Ramos (cell line): ENCODE measurements around the gene INO80.
"Not testable (repeated sequence)": the region's sequence is repeated elsewhere in the genome, so short reads cannot be mapped to it uniquely, and the experiment has no call there.

Experiments used
- in situ Hi-C: fragments of 300-500 bp; cut with MboI; formaldehyde crosslinking; loops from one replicate; pipeline ENCODE4 v1.14.3; 2022; ENCODE audit warnings: low sequenced_read_pairs; ENCODE audit not compliant: unreplicated experiment

The INO80 gene

GRCh38 chr15:41124058-41124457 lies 8.0 kb upstream of the INO80 start:
- in situ Hi-C loops = no loop called here

- in situ Hi-C loops = no loop called here
Observed at GRCh38 chr15:41122849-41123248, 6.8 kb upstream of the INO80 start.

- in situ Hi-C loops = no loop called here
Observed at GRCh38 chr15:41121951-41122350, 5.9 kb upstream of the INO80 start.

GRCh38 chr15:41116962-41117252 lies 827 bp upstream of the INO80 start:
- in situ Hi-C loops = no loop called here

GRCh38 chr15:41115652-41116115 lies 396 bp downstream of the INO80 start:
- in situ Hi-C loops = no loop called here

- in situ Hi-C loops = no loop called here
Observed at GRCh38 chr15:41115161-41115651, 874 bp downstream of the INO80 start.

- in situ Hi-C loops = no loop called here
Observed at GRCh38 chr15:41106947-41107346, 9.1 kb downstream of the INO80 start.

GRCh38 chr15:41105348-41106334 lies 10.4 kb downstream of the INO80 start:
- in situ Hi-C loops = no loop called here

GRCh38 chr15:41104234-41104633 lies 11.8 kb downstream of the INO80 start:
- in situ Hi-C loops = no loop called here

- in situ Hi-C loops = no loop called here
Observed at GRCh38 chr15:41102854-41103253, 13.2 kb downstream of the INO80 start.

- in situ Hi-C loops = no loop called here
Observed at GRCh38 chr15:41096178-41096577, 19.9 kb downstream of the INO80 start.

GRCh38 chr15:41085029-41085428 lies 31.1 kb downstream of the INO80 start:
- in situ Hi-C loops = no loop called here

GRCh38 chr15:41080144-41080543 lies 35.9 kb downstream of the INO80 start:
- in situ Hi-C loops = no loop called here

- in situ Hi-C loops = no loop called here
Observed at GRCh38 chr15:41079717-41080116, 36.4 kb downstream of the INO80 start.

- in situ Hi-C loops = not testable (repeated sequence)
Observed at GRCh38 chr15:41078879-41079278, 37.2 kb downstream of the INO80 start.

- in situ Hi-C loops = no loop called here
Observed at GRCh38 chr15:41078125-41078524, 38.0 kb downstream of the INO80 start.

- in situ Hi-C loops = no loop called here
Observed at GRCh38 chr15:41073028-41073427, 43.1 kb downstream of the INO80 start.

GRCh38 chr15:41072013-41072412 lies 44.1 kb downstream of the INO80 start:
- in situ Hi-C loops = no loop called here

GRCh38 chr15:41066516-41066915 lies 49.6 kb downstream of the INO80 start:
- in situ Hi-C loops = no loop called here

GRCh38 chr15:41061667-41062066 lies 54.4 kb downstream of the INO80 start:
- in situ Hi-C loops = no loop called here

- in situ Hi-C loops = no loop called here
Observed at GRCh38 chr15:41060505-41060904, 55.6 kb downstream of the INO80 start.

GRCh38 chr15:41056810-41057209 lies 59.3 kb downstream of the INO80 start:
- in situ Hi-C loops = no loop called here
